ENCODE measurements around the gene TTC28.

Gene TTC28

GRCh38 chr22:28025866-28026575 lies 653.6 kb downstream of the TTC28 start:
- no peak overlapping the region for H3K4me3 ChIP-seq (ENCODE audit: insufficient read depth, low read depth, low read length)
- H3K27me3 ChIP-seq (ENCODE audit: control insufficient read depth, insufficient read depth, low read length, poor library complexity, severe bottlenecking), result no peaks in the 10 kb centered on the region
- no peaks in the 10 kb centered on the region for H3K9me3 ChIP-seq (ENCODE audit: control insufficient read depth, low read length)
- peaks cover 4% of the 10 kb centered on the region for H3K4me1 ChIP-seq (ENCODE audit: control insufficient read depth, insufficient read depth, low read length)
- no peaks in the 10 kb centered on the region for H3K36me3 ChIP-seq (ENCODE audit: control insufficient read depth, insufficient read depth, low read length)
- no peak overlapping the region for H3K27ac ChIP-seq (ENCODE audit: insufficient read depth, low read depth, low read length, poor library complexity, severe bottlenecking)
- 93% methylated on average over 12 of the region's 12 CpGs for WGBS, 2 experiments

- Histone ChIP-seq H3K4me3 (ENCODE audit: insufficient read depth, low read depth, low read length) (no peak overlapping the region), H3K27ac (ENCODE audit: insufficient read depth, low read depth, low read length, poor library complexity, severe bottlenecking) (no peak overlapping the region), H3K27me3 (ENCODE audit: control insufficient read depth, insufficient read depth, low read length, poor library complexity, severe bottlenecking) (no peaks in the 10 kb centered on the region), H3K36me3 (ENCODE audit: control insufficient read depth, insufficient read depth, low read length) (no peaks in the 10 kb centered on the region), H3K4me1 (ENCODE audit: control insufficient read depth, insufficient read depth, low read length) (peaks cover 10% of the 10 kb centered on the region), H3K9me3 (ENCODE audit: control insufficient read depth, low read length) (no peaks in the 10 kb centered on the region)
- WGBS, 2 experiments, result 91 to 95% methylated on average over 7 of the region's 7 CpGs
Measured at GRCh38 chr22:28025333-28025732, 654.3 kb downstream of the TTC28 start.

- no peak overlapping the region for H3K27ac ChIP-seq (ENCODE audit: insufficient read depth, low read depth, low read length, poor library complexity, severe bottlenecking)
- H3K27me3 ChIP-seq (ENCODE audit: control insufficient read depth, insufficient read depth, low read length, poor library complexity, severe bottlenecking), result no peaks in the 10 kb centered on the region
- peaks cover 19% of the 10 kb centered on the region for H3K4me1 ChIP-seq (ENCODE audit: control insufficient read depth, insufficient read depth, low read length)
- no peaks in the 10 kb centered on the region for H3K9me3 ChIP-seq (ENCODE audit: control insufficient read depth, low read length)
- 94 to 96% methylated on average over 4 of the region's 4 CpGs for WGBS, 2 experiments
- H3K36me3 ChIP-seq (ENCODE audit: control insufficient read depth, insufficient read depth, low read length), result no peaks in the 10 kb centered on the region
- no peak overlapping the region for H3K4me3 ChIP-seq (ENCODE audit: insufficient read depth, low read depth, low read length)
Measured at GRCh38 chr22:28024422-28024888, 655.2 kb downstream of the TTC28 start.

GRCh38 chr22:28023774-28024173 lies 655.9 kb downstream of the TTC28 start:
- peaks cover 19% of the 10 kb centered on the region for H3K4me1 ChIP-seq (ENCODE audit: control insufficient read depth, insufficient read depth, low read length)
- WGBS, 2 experiments, result 95 to 99% methylated on average over 3 of the region's 5 CpGs

GRCh38 chr22:28023036-28023435 lies 656.6 kb downstream of the TTC28 start:
- Histone ChIP-seq H3K4me3 (ENCODE audit: insufficient read depth, low read depth, low read length) (no peak overlapping the region), H3K36me3 (ENCODE audit: control insufficient read depth, insufficient read depth, low read length) (no peaks in the 10 kb centered on the region), H3K27me3 (ENCODE audit: control insufficient read depth, insufficient read depth, low read length, poor library complexity, severe bottlenecking) (no peaks in the 10 kb centered on the region), H3K4me1 (ENCODE audit: control insufficient read depth, insufficient read depth, low read length) (peaks cover 19% of the 10 kb centered on the region), H3K27ac (ENCODE audit: insufficient read depth, low read depth, low read length, poor library complexity, severe bottlenecking) (no peak overlapping the region), H3K9me3 (ENCODE audit: control insufficient read depth, low read length) (no peaks in the 10 kb centered on the region)
- 93 to 94% methylated on average over 5 of the region's 5 CpGs for WGBS, 2 experiments

More at GRCh38 chr22:28023774-28024173, 655.9 kb downstream of the TTC28 start:
- Histone ChIP-seq H3K36me3 (ENCODE audit: control insufficient read depth, insufficient read depth, low read length) (no peaks in the 10 kb centered on the region), H3K4me3 (ENCODE audit: insufficient read depth, low read depth, low read length) (no peak overlapping the region), H3K9me3 (ENCODE audit: control insufficient read depth, low read length) (no peaks in the 10 kb centered on the region), H3K27me3 (ENCODE audit: control insufficient read depth, insufficient read depth, low read length, poor library complexity, severe bottlenecking) (no peaks in the 10 kb centered on the region), H3K27ac (ENCODE audit: insufficient read depth, low read depth, low read length, poor library complexity, severe bottlenecking) (no peak overlapping the region)

GRCh38 chr22:28021998-28022660 lies 657.5 kb downstream of the TTC28 start:
- H3K27me3 ChIP-seq (ENCODE audit: control insufficient read depth, insufficient read depth, low read length, poor library complexity, severe bottlenecking), result no peaks in the 10 kb centered on the region
- peaks cover 19% of the 10 kb centered on the region for H3K4me1 ChIP-seq (ENCODE audit: control insufficient read depth, insufficient read depth, low read length)
- H3K36me3 ChIP-seq (ENCODE audit: control insufficient read depth, insufficient read depth, low read length), result no peaks in the 10 kb centered on the region
- H3K9me3 ChIP-seq (ENCODE audit: control insufficient read depth, low read length), result no peaks in the 10 kb centered on the region
- no peak overlapping the region for H3K27ac ChIP-seq (ENCODE audit: insufficient read depth, low read depth, low read length, poor library complexity, severe bottlenecking)
- 91 to 95% methylated on average over 7 of the region's 7 CpGs for WGBS, 2 experiments
- no peak overlapping the region for H3K4me3 ChIP-seq (ENCODE audit: insufficient read depth, low read depth, low read length)

- no peak overlapping the region for H3K27ac ChIP-seq (ENCODE audit: insufficient read depth, low read depth, low read length, poor library complexity, severe bottlenecking)
- WGBS, 2 experiments, result 94% methylated on average over 15 of the region's 15 CpGs
Measured at GRCh38 chr22:28021116-28021997, 658.3 kb downstream of the TTC28 start.

GRCh38 chr22:28019881-28020861 lies 659.5 kb downstream of the TTC28 start:
- WGBS, 2 experiments, result 47 to 49% methylated on average over 19 to 20 of the region's 20 CpGs
- no peak overlapping the region for H3K27ac ChIP-seq (ENCODE audit: insufficient read depth, low read depth, low read length, poor library complexity, severe bottlenecking)
- H3K4me1 ChIP-seq (ENCODE audit: control insufficient read depth, insufficient read depth, low read length), result peaks cover 32% of the 10 kb centered on the region
- no peaks in the 10 kb centered on the region for H3K27me3 ChIP-seq (ENCODE audit: control insufficient read depth, insufficient read depth, low read length, poor library complexity, severe bottlenecking)
- no peak overlapping the region for H3K4me3 ChIP-seq (ENCODE audit: insufficient read depth, low read depth, low read length)
- H3K9me3 ChIP-seq (ENCODE audit: control insufficient read depth, low read length), result no peaks in the 10 kb centered on the region
- H3K36me3 ChIP-seq (ENCODE audit: control insufficient read depth, insufficient read depth, low read length), result no peaks in the 10 kb centered on the region

More at GRCh38 chr22:28021116-28021997, 658.3 kb downstream of the TTC28 start:
- no peaks in the 10 kb centered on the region for H3K27me3 ChIP-seq (ENCODE audit: control insufficient read depth, insufficient read depth, low read length, poor library complexity, severe bottlenecking)
- H3K4me3 ChIP-seq (ENCODE audit: insufficient read depth, low read depth, low read length), result no peak overlapping the region
- H3K9me3 ChIP-seq (ENCODE audit: control insufficient read depth, low read length), result no peaks in the 10 kb centered on the region
- peaks cover 23% of the 10 kb centered on the region for H3K4me1 ChIP-seq (ENCODE audit: control insufficient read depth, insufficient read depth, low read length)
- H3K36me3 ChIP-seq (ENCODE audit: control insufficient read depth, insufficient read depth, low read length), result no peaks in the 10 kb centered on the region

- no peak overlapping the region for H3K27ac ChIP-seq (ENCODE audit: insufficient read depth, low read depth, low read length, poor library complexity, severe bottlenecking)
- peaks cover 40% of the 10 kb centered on the region for H3K4me1 ChIP-seq (ENCODE audit: control insufficient read depth, insufficient read depth, low read length)
- no peak overlapping the region for H3K4me3 ChIP-seq (ENCODE audit: insufficient read depth, low read depth, low read length)
- no peaks in the 10 kb centered on the region for H3K36me3 ChIP-seq (ENCODE audit: control insufficient read depth, insufficient read depth, low read length)
- no peaks in the 10 kb centered on the region for H3K27me3 ChIP-seq (ENCODE audit: control insufficient read depth, insufficient read depth, low read length, poor library complexity, severe bottlenecking)
- WGBS, 2 experiments, result 92 to 94% methylated on average over 8 of the region's 8 CpGs
- no peaks in the 10 kb centered on the region for H3K9me3 ChIP-seq (ENCODE audit: control insufficient read depth, low read length)
Measured at GRCh38 chr22:28019360-28019759, 660.3 kb downstream of the TTC28 start.

Data from ectodermal cell (in vitro differentiated cells).